GM23248 (cell line): Measurements from ENCODE around the gene RBM22.

Source experiments
- EZH2 ChIP-seq: fragments of 200-600 bp; sonication (generic); IDR thresholded peaks from 2 replicates; pipeline ENCODE4 v1.6.1; 2018; ENCODE audit warnings: antibody characterized with exemption, mild to moderate bottlenecking; ENCODE audit not compliant: insufficient read depth, poor library complexity, severe bottlenecking
- EZH2phosphoT487 ChIP-seq: fragments of 200-600 bp; sonication (generic); IDR thresholded peaks from 2 replicates; pipeline ENCODE4 v1.6.1; 2018; ENCODE audit warnings: antibody characterized with exemption, moderate library complexity, mild to moderate bottlenecking, low read depth; ENCODE audit not compliant: insufficient read depth

DNA sequence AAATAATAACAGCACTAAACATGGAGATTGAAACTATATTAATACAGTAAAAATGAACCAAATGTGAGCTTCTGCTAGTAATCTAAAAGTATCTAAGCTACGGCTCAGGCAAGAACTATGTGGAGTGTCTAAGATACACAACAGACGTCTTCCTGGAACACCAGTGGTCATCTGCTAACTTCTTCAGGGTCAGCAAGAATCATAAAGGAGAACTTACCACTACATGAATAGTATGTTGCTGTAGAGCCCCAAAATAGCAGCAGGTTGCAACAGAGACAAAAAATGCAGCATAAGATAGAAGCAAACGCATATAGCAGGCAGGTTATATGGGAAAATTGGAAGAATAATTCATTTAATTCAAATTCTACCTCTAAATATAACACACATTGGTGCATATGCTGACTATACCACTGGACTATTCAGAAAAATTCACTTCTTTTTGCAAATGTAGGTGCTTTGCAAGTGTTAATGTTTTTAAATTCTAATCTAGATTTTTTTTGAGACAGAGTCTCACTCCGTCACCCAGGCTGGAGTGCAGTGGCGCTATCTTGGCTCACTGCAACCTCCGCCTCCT, 30.9 kb upstream of the RBM22 start:
- TF ChIP-seq EZH2 (no peak), EZH2phosphoT487 (no peak)
